IMR-90 (cell line): ENCODE results near the gene BAZ2A. TPM values are rescaled to one million over a fixed set of nuclear protein-coding genes. Genes with fewer than 3 reads are reported as not detected.

Source experiments
- ATAC-seq: fragments of 200-7000 bp; cut with Tn5 transposase; 2 replicates; pipeline ENCODE4 v1.9.1; 2020; ENCODE audit warnings: low read depth, mild to moderate bottlenecking, moderate library complexity
- BruUV-seq: library from RNA; stranded (reverse); fragments of 400-500 nt; replicated peaks from 2 replicates; lab custom pipeline; 2021; lab: Mats Ljungman, UMichigan
- CTCF ChIA-PET: fragments of 300-600 bp; formaldehyde crosslinking; extraction: SDS; loops from one replicate; lab custom pipeline; 2021; ENCODE audit warnings: antibody characterized with exemption; lab: Yijun Ruan, JAX
- POLR2A ChIA-PET: fragments of 300-600 bp; sonication (Branson Sonifier 250); formaldehyde crosslinking; loops from one replicate; lab custom pipeline; 2022; ENCODE audit warnings: antibody characterized with exemption; ENCODE audit not compliant: unreplicated experiment; lab: Charles Lee
- DNase-seq: peaks from one replicate; pipeline ENCODE4 v3.0.0; 2013
- H2AFZ ChIP-seq: replicated peaks from 2 replicates; pipeline ENCODE3; 2013; ENCODE audit warnings: low read length, mild to moderate bottlenecking; ENCODE audit not compliant: poor library complexity
- H2AK5ac ChIP-seq: 2 replicates; pipeline ENCODE4 v1.6.1; 2013; ENCODE audit warnings: low read depth, low read length, inconsistent platforms
- H2AK9ac ChIP-seq: replicated peaks from 2 replicates; pipeline ENCODE3; 2013; ENCODE audit warnings: mild to moderate bottlenecking, low read depth, low read length, moderate library complexity; ENCODE audit not compliant: poor library complexity
- H2BK120ac ChIP-seq: 2 replicates; pipeline ENCODE4 v1.6.1; 2013; ENCODE audit warnings: low read depth, low read length, inconsistent platforms
- H2BK15ac ChIP-seq: 3 replicates; pipeline ENCODE4 v1.6.1; 2013; ENCODE audit warnings: low read depth, low read length, inconsistent platforms
- H2BK20ac ChIP-seq: 2 replicates; pipeline ENCODE4 v1.6.1; 2013; ENCODE audit warnings: low read depth, mild to moderate bottlenecking, inconsistent platforms, low read length, moderate library complexity
- H2BK5ac ChIP-seq: 2 replicates; pipeline ENCODE4 v1.6.1; 2013; ENCODE audit warnings: mild to moderate bottlenecking, low read depth, low read length, inconsistent platforms; ENCODE audit not compliant: poor library complexity, severe bottlenecking
- H3K14ac ChIP-seq: replicated peaks from 2 replicates; pipeline ENCODE4 v1.6.1; 2013; ENCODE audit warnings: low read depth, low read length, inconsistent platforms
- H3K18ac ChIP-seq: 2 replicates; pipeline ENCODE4 v1.6.1; 2013; ENCODE audit warnings: low read depth, low read length, control low read depth
- H3K23ac ChIP-seq: 2 replicates; pipeline ENCODE4 v1.6.1; 2013; ENCODE audit warnings: low read depth, low read length, inconsistent platforms
- H3K27ac ChIP-seq: 2 replicates; pipeline ENCODE4 v1.5.1; 2013; ENCODE audit warnings: mild to moderate bottlenecking, control low read depth, low read length; ENCODE audit not compliant: insufficient read depth
- H3K27me3 ChIP-seq: 2 replicates; pipeline ENCODE4 v1.6.1; 2013; ENCODE audit warnings: low read length; ENCODE audit not compliant: control insufficient read depth, insufficient read depth
- H3K36me3 ChIP-seq: 2 replicates; pipeline ENCODE4 v1.6.1; 2013; ENCODE audit warnings: low read length, mixed read lengths; ENCODE audit not compliant: control insufficient read depth, insufficient read depth
- H3K4ac ChIP-seq: 2 replicates; pipeline ENCODE4 v1.6.1; 2013; ENCODE audit warnings: low read depth, low read length, inconsistent platforms
- H3K4me1 ChIP-seq: 2 replicates; pipeline ENCODE4 v1.6.1; 2013; ENCODE audit warnings: low read length, mixed read lengths; ENCODE audit not compliant: control insufficient read depth, insufficient read depth
- H3K4me2 ChIP-seq: 2 replicates; pipeline ENCODE4 v1.6.1; 2013; ENCODE audit warnings: low read depth, mild to moderate bottlenecking, control low read depth, low read length, moderate library complexity
- H3K4me3 ChIP-seq: 2 replicates; pipeline ENCODE4 v1.5.1; 2013; ENCODE audit warnings: low read depth, mild to moderate bottlenecking, control low read depth, low read length, moderate library complexity; ENCODE audit not compliant: insufficient read depth
- H3K56ac ChIP-seq: 2 replicates; pipeline ENCODE4 v1.6.1; 2013; ENCODE audit warnings: low read length, inconsistent platforms; ENCODE audit not compliant: insufficient read depth; ENCODE audit errors: extremely low read depth
- H3K79me1 ChIP-seq, 2 experiments: 2 replicates each; pipeline ENCODE4 v1.6.1; 2013; ENCODE audit warnings: low read length in 2 of 2, inconsistent platforms in 1 of 2, low read depth in 1 of 2
- H3K9ac ChIP-seq: 2 replicates; pipeline ENCODE4 v1.6.1; 2013; ENCODE audit warnings: low read depth, low read length, control low read depth
- H3K9me1 ChIP-seq: 2 replicates; pipeline ENCODE4 v1.6.1; 2013; ENCODE audit warnings: low read length, inconsistent platforms; ENCODE audit not compliant: insufficient read depth
- H3K9me3 ChIP-seq: 2 replicates; pipeline ENCODE4 v1.6.1; 2013; ENCODE audit warnings: low read length; ENCODE audit not compliant: control insufficient read depth, insufficient read depth
- H4K20me1 ChIP-seq: 2 replicates; pipeline ENCODE4 v1.6.1; 2013; ENCODE audit warnings: low read length, inconsistent platforms; ENCODE audit not compliant: insufficient read depth
- H4K5ac ChIP-seq: 2 replicates; pipeline ENCODE4 v1.6.1; 2013; ENCODE audit warnings: mild to moderate bottlenecking, low read depth, low read length, control low read depth
- H4K8ac ChIP-seq, 2 experiments: 2 replicates each; pipeline ENCODE4 v1.6.1; 2013; ENCODE audit warnings: low read depth in 2 of 2, low read length in 2 of 2, control low read depth in 1 of 2, inconsistent platforms in 1 of 2
- H4K91ac ChIP-seq: 2 replicates; pipeline ENCODE4 v1.6.1; 2013; ENCODE audit warnings: low read depth, low read length, inconsistent platforms; ENCODE audit not compliant: insufficient read depth
- BHLHE40 ChIP-seq: fragments of 150-350 bp; IDR thresholded peaks from 2 replicates; pipeline ENCODE4 v1.6.1; 2016; ENCODE audit warnings: mild to moderate bottlenecking, low read depth, low read length
- CEBPB ChIP-seq: IDR thresholded peaks from 2 replicates; pipeline ENCODE4 v1.6.1; 2012; ENCODE audit warnings: low read depth, low read length, improper control_type of control experiment
- CHD1 ChIP-seq: IDR thresholded peaks from 2 replicates; pipeline ENCODE4 v1.6.1; 2012; ENCODE audit warnings: low read depth, low read length, improper control_type of control experiment
- CTCF ChIP-seq: conservative IDR thresholded peaks from 2 replicates; pipeline ENCODE4 v1.5.1; 2012; ENCODE audit warnings: mild to moderate bottlenecking, low read depth, low read length, improper control_type of control experiment
- ELK1 ChIP-seq: fragments of 150-350 bp; IDR thresholded peaks from 2 replicates; pipeline ENCODE4 v1.6.1; 2016; ENCODE audit warnings: low read depth, mild to moderate bottlenecking, low read length, moderate library complexity, borderline replicate concordance
- FOS ChIP-seq: fragments of 150-350 bp; IDR thresholded peaks from 2 replicates; pipeline ENCODE4 v1.6.1; 2016; ENCODE audit warnings: low read depth, low read length
- MAFK ChIP-seq: IDR thresholded peaks from 2 replicates; pipeline ENCODE4 v1.6.1; 2012; ENCODE audit warnings: low read depth, low read length, improper control_type of control experiment
- MAZ ChIP-seq: IDR thresholded peaks from 2 replicates; pipeline ENCODE4 v1.6.1; 2012; ENCODE audit warnings: low read depth, mild to moderate bottlenecking, low read length, improper control_type of control experiment, moderate library complexity, borderline replicate concordance
- MXI1 ChIP-seq: IDR thresholded peaks from 2 replicates; pipeline ENCODE4 v1.6.1; 2012; ENCODE audit warnings: low read depth, mild to moderate bottlenecking, low read length, moderate library complexity, borderline replicate concordance
- NFE2L2 ChIP-seq: fragments of 150-350 bp; IDR thresholded peaks from 2 replicates; pipeline ENCODE4 v1.6.1; 2016; ENCODE audit warnings: low read depth, mild to moderate bottlenecking, low read length
- POLR2A ChIP-seq: IDR thresholded peaks from 2 replicates; pipeline ENCODE4 v1.6.1; 2012; ENCODE audit warnings: mild to moderate bottlenecking, low read depth, low read length
- RAD21 ChIP-seq: IDR thresholded peaks from 2 replicates; pipeline ENCODE4 v1.6.1; 2012; ENCODE audit warnings: low read length, improper control_type of control experiment
- RCOR1 ChIP-seq: IDR thresholded peaks from 2 replicates; pipeline ENCODE4 v1.6.1; 2012; ENCODE audit warnings: mild to moderate bottlenecking, low read length, improper control_type of control experiment; ENCODE audit not compliant: insufficient replicate concordance
- RFX5 ChIP-seq: IDR thresholded peaks from 2 replicates; pipeline ENCODE4 v1.8.0; 2012; ENCODE audit warnings: low read depth, mild to moderate bottlenecking, low read length, moderate library complexity
- SMC3 ChIP-seq: fragments of 150-350 bp; IDR thresholded peaks from 2 replicates; pipeline ENCODE4 v1.6.1; 2016; ENCODE audit warnings: low read depth, mild to moderate bottlenecking, antibody characterized with exemption, low read length, moderate library complexity
- USF2 ChIP-seq: fragments of 150-350 bp; IDR thresholded peaks from 2 replicates; pipeline ENCODE4 v1.6.1; 2017; ENCODE audit warnings: mild to moderate bottlenecking, antibody characterized with exemption, low read length, low read depth
- WGBS, 2 experiments: methylation state at CpG; one replicate each; pipeline versions ENCODE4 v1.1.5 to v1.1.7; 2013; ENCODE audit warnings: missing lambda C conversion rate in 2 of 2; ENCODE audit not compliant: insufficient read length in 1 of 2; ENCODE audit errors: extremely low coverage in 2 of 2; 5-methylcytosine and 5-hydroxymethylcytosine counted together
- dilution Hi-C: fragments of 300-500 bp; cut with HindIII; formaldehyde crosslinking; loops from one replicate; pipeline ENCODE4 v1.14.3; 2018; ENCODE audit warnings: low sequenced_read_pairs; ENCODE audit not compliant: unreplicated experiment
- in situ Hi-C: fragments of 300-500 bp; cut with MboI; formaldehyde crosslinking; loops from 3 replicates; pipeline ENCODE4 v1.14.3; 2019; ENCODE audit warnings: low sequenced_read_pairs, inconsistent platforms, mixed read lengths
- intact Hi-C: fragments of 100-400 bp; cut with micrococcal nuclease; formaldehyde crosslinking; loops from 2 replicates; pipeline ENCODE4 v1.10.0; 2022
- polyA plus RNA-seq, 3 experiments: library from polyadenylated mRNA; depleted of rRNA; stranded (reverse); fragments of >200 nt; gene quantifications; 2 replicates each; pipeline ENCODE4 v1.2.3, GENCODE V29; 2012; ENCODE audit warnings: low replicate concordance in 1 of 3
- total RNA-seq: library from RNA; depleted of rRNA; stranded (reverse); fragments of >200 nt; gene quantifications from 2 replicates; pipeline ENCODE4 v1.2.3, GENCODE V29; 2012

The BAZ2A gene
- total and polyA plus RNA-seq, 2 of the 4 experiments (the other 2 are of a cell fraction) = 15.4 to 42.8 TPM

GRCh38 chr12:56568146-56568545, 62.0 kb downstream of the BAZ2A start:
- WGBS, 2 experiments = no CpG with 5 or more reads among the region's 1 CpG
- POLR2A ChIA-PET = no interaction called here

More at GRCh38 chr12:56568146-56568545, 62.0 kb downstream of the BAZ2A start:
- peaks cover 10% of the 10 kb centered on the region for H3K4me1 ChIP-seq
- no peak overlapping the region for H2AFZ ChIP-seq
- in situ Hi-C loops = loop anchor here (5.0 kb wide), 1 partner anchor 46 kb away; the partner anchor contains the start of gene RBMS2
- H3K4ac ChIP-seq = no peak overlapping the region
- peaks cover 23 to 57% of the 10 kb centered on the region in 2 experiments for H3K79me1 ChIP-seq
- H4K5ac ChIP-seq = no peak overlapping the region
- H3K18ac ChIP-seq = no peak overlapping the region
- no peak overlapping the region for H4K91ac ChIP-seq
- no peaks in the 10 kb centered on the region for H3K9me3 ChIP-seq
- no peak overlapping the region for H3K4me3 ChIP-seq
- H3K56ac ChIP-seq = no peak overlapping the region
- H2BK20ac ChIP-seq = no peak overlapping the region
- no peak overlapping the region for H2BK15ac ChIP-seq
- intact Hi-C loops = no loop called here
- H2AK9ac ChIP-seq = no peak overlapping the region
- CTCF ChIA-PET = no interaction called here
- no peak overlapping the region for H2BK120ac ChIP-seq
- ATAC-seq (no peak), DNase-seq (no peak)
- no peak overlapping the region for H4K8ac ChIP-seq
- no peaks in the 10 kb centered on the region for H3K27me3 ChIP-seq
- H3K9me1 ChIP-seq = peaks cover 2% of the 10 kb centered on the region; the same call in 1 of the 2 replicates
- H4K20me1 ChIP-seq = peaks cover 7% of the 10 kb centered on the region; the same call in 1 of the 2 replicates
- H2BK5ac ChIP-seq = no peak overlapping the region
- H2AK5ac ChIP-seq = no peak overlapping the region
- H3K23ac ChIP-seq = no peak overlapping the region
- no peak overlapping the region for H3K14ac ChIP-seq
- BruUV-seq = no TSS peak
- H3K27ac ChIP-seq = no peak overlapping the region
- dilution Hi-C loops = no loop called here
- H3K9ac ChIP-seq = no peak overlapping the region
- no peak overlapping the region for H3K4me2 ChIP-seq
- TF ChIP-seq RFX5 = no peak
- no peak for TF ChIP-seq MXI1
- no peak for TF ChIP-seq CHD1
- no peak for TF ChIP-seq MAFK
- TF ChIP-seq SMC3 = no peak
- TF ChIP-seq CEBPB = no peak
- TF ChIP-seq BHLHE40 = no peak
- TF ChIP-seq MAZ = no peak
- no peak for TF ChIP-seq ELK1
- no peak for TF ChIP-seq NFE2L2
- no peak for TF ChIP-seq CTCF
- no peak for TF ChIP-seq RAD21
- no peak for TF ChIP-seq FOS
- TF ChIP-seq POLR2A = no peak
- TF ChIP-seq USF2 = no peak
- no peak for TF ChIP-seq RCOR1
- H3K36me3 ChIP-seq = peaks cover 39% of the 10 kb centered on the region
